Measurements from ENCODE around the gene SULF2.

The SULF2 gene

GRCh38 chr20:47720636-47721427, 64.4 kb downstream of the SULF2 start:
- no peak for DNase-seq (ENCODE audit: low read depth, low spot score)
- no peak overlapping the region for H3K27ac ChIP-seq

- no peak for DNase-seq (ENCODE audit: low read depth, low spot score)
These were observed 65.7 kb downstream of the SULF2 start for GRCh38 chr20:47719625-47720024.

GRCh38 chr20:47719211-47719610, 66.1 kb downstream of the SULF2 start:
- no peak for DNase-seq (ENCODE audit: low read depth, low spot score)
- H3K27ac ChIP-seq: no peak overlapping the region

More at GRCh38 chr20:47719625-47720024, 65.7 kb downstream of the SULF2 start:
- no peak overlapping the region for H3K27ac ChIP-seq

- DNase-seq (ENCODE audit: low read depth, low spot score): no peak
These were observed 66.9 kb downstream of the SULF2 start for GRCh38 chr20:47718398-47718797.

GRCh38 chr20:47717421-47717820, 67.9 kb downstream of the SULF2 start:
- DNase-seq (ENCODE audit: low read depth, low spot score): no peak
- H3K27ac ChIP-seq: no peak overlapping the region

More at GRCh38 chr20:47718398-47718797, 66.9 kb downstream of the SULF2 start:
- H3K27ac ChIP-seq: no peak overlapping the region

- H3K27ac ChIP-seq: no peak overlapping the region
- DNase-seq (ENCODE audit: low read depth, low spot score): no peak
These were observed 71.3 kb downstream of the SULF2 start for GRCh38 chr20:47713878-47714450.

- DNase-seq (ENCODE audit: low read depth, low spot score): no peak
- H3K27ac ChIP-seq: no peak overlapping the region
These were observed 72.1 kb downstream of the SULF2 start for GRCh38 chr20:47713163-47713562.

- DNase-seq (ENCODE audit: low read depth, low spot score): no peak
- no peak overlapping the region for H3K27ac ChIP-seq
These were observed 74.1 kb downstream of the SULF2 start for GRCh38 chr20:47711046-47711752.

GRCh38 chr20:47710665-47711045, 74.6 kb downstream of the SULF2 start:
- H3K27ac ChIP-seq: no peak overlapping the region
- no peak for DNase-seq (ENCODE audit: low read depth, low spot score)

- no peak for DNase-seq (ENCODE audit: low read depth, low spot score)
- H3K27ac ChIP-seq: no peak overlapping the region
These were observed 76.1 kb downstream of the SULF2 start for GRCh38 chr20:47708953-47709833.

- no peak overlapping the region for H3K27ac ChIP-seq
- DNase-seq (ENCODE audit: low read depth, low spot score): no peak
These were observed 77.0 kb downstream of the SULF2 start for GRCh38 chr20:47708140-47708807.

- no peak overlapping the region for H3K27ac ChIP-seq
- no peak for DNase-seq (ENCODE audit: low read depth, low spot score)
These were observed 78.9 kb downstream of the SULF2 start for GRCh38 chr20:47706345-47706744.

- DNase-seq (ENCODE audit: low read depth, low spot score): no peak
- no peak overlapping the region for H3K27ac ChIP-seq
These were observed 79.8 kb downstream of the SULF2 start for GRCh38 chr20:47705497-47705856.

- no peak for DNase-seq (ENCODE audit: low read depth, low spot score)
- H3K27ac ChIP-seq: no peak overlapping the region
These were observed 80.4 kb downstream of the SULF2 start for GRCh38 chr20:47704746-47705496.

GRCh38 chr20:47703748-47704147, 81.5 kb downstream of the SULF2 start:
- H3K27ac ChIP-seq: no peak overlapping the region
- DNase-seq (ENCODE audit: low read depth, low spot score): no peak

- no peak overlapping the region for H3K27ac ChIP-seq
- no peak for DNase-seq (ENCODE audit: low read depth, low spot score)
These were observed 83.7 kb downstream of the SULF2 start for GRCh38 chr20:47701612-47702011.

- H3K27ac ChIP-seq: no peak overlapping the region
- DNase-seq (ENCODE audit: low read depth, low spot score): no peak
These were observed 85.0 kb downstream of the SULF2 start for GRCh38 chr20:47700327-47700726.

- H3K27ac ChIP-seq: no peak overlapping the region
- no peak for DNase-seq (ENCODE audit: low read depth, low spot score)
These were observed 85.5 kb downstream of the SULF2 start for GRCh38 chr20:47699818-47700217.

GRCh38 chr20:47698142-47698541, 87.1 kb downstream of the SULF2 start:
- H3K27ac ChIP-seq: no peak overlapping the region
- DNase-seq (ENCODE audit: low read depth, low spot score): no peak

Measured in epithelial cell of prostate (primary cell).